MM.1S (cell line): Measurements from ENCODE around the gene LCE6A.

Experiments
- DNase-seq: peaks from one replicate; pipeline ENCODE4 v3.0.0-alpha.2; 2015
- H2AFZ ChIP-seq: fragments of 300-600 bp; sonication (generic); 2 replicates; pipeline ENCODE4 v1.6.0; 2016; ENCODE audit warnings: antibody characterized with exemption, low read length
- H3F3A ChIP-seq: fragments of 300-600 bp; sonication (generic); 2 replicates; pipeline ENCODE4 v1.6.1; 2016; ENCODE audit warnings: mild to moderate bottlenecking, antibody characterized with exemption, low read length, moderate library complexity, mixed read lengths; ENCODE audit not compliant: insufficient read depth
- H3K27ac ChIP-seq: fragments of 300-600 bp; sonication (generic); 2 replicates; pipeline ENCODE4 v1.5.1; 2016; ENCODE audit warnings: mild to moderate bottlenecking, low read length
- H3K27me3 ChIP-seq: fragments of 300-600 bp; sonication (generic); replicated peaks from 2 replicates; pipeline ENCODE4 v1.6.0; 2016; ENCODE audit warnings: low read length; ENCODE audit not compliant: insufficient read depth
- H3K36me3 ChIP-seq: fragments of 300-600 bp; sonication (generic); replicated peaks from 2 replicates; pipeline ENCODE4 v1.6.1; 2016; ENCODE audit warnings: mild to moderate bottlenecking, low read length, mixed read lengths; ENCODE audit not compliant: insufficient read depth
- H3K4me1 ChIP-seq: fragments of 300-600 bp; sonication (generic); 2 replicates; pipeline ENCODE4 v1.6.1; 2016; ENCODE audit warnings: low read length, mixed read lengths
- H3K4me2 ChIP-seq: fragments of 300-600 bp; sonication (generic); 2 replicates; pipeline ENCODE4 v1.6.0; 2016; ENCODE audit warnings: low read depth, low read length
- H3K4me3 ChIP-seq: fragments of 300-600 bp; sonication (generic); 2 replicates; pipeline ENCODE4 v1.5.1; 2016; ENCODE audit warnings: low read length, mixed read lengths
- H3K79me2 ChIP-seq: fragments of 300-600 bp; sonication (generic); 2 replicates; pipeline ENCODE4 v1.6.1; 2016; ENCODE audit warnings: mixed run types, low read length, mixed read lengths
- H3K9ac ChIP-seq: fragments of 300-600 bp; sonication (generic); 2 replicates; pipeline ENCODE4 v1.6.1; 2016; ENCODE audit warnings: low read length, mixed read lengths
- H3K9me2 ChIP-seq: fragments of 300-600 bp; sonication (generic); replicated peaks from 2 replicates; pipeline ENCODE4 v1.6.1; 2016; ENCODE audit warnings: mild to moderate bottlenecking, low read length, mixed read lengths; ENCODE audit not compliant: insufficient read depth
- H3K9me3 ChIP-seq: fragments of 300-600 bp; sonication (generic); replicated peaks from 2 replicates; pipeline ENCODE4 v1.6.1; 2016; ENCODE audit warnings: mild to moderate bottlenecking, low read length, mixed read lengths; ENCODE audit not compliant: insufficient read depth
- H4K20me1 ChIP-seq: fragments of 300-600 bp; sonication (generic); 2 replicates; pipeline ENCODE4 v1.6.1; 2016; ENCODE audit warnings: mild to moderate bottlenecking, low read length, moderate library complexity, mixed read lengths; ENCODE audit not compliant: insufficient read depth
- EZH2 ChIP-seq: fragments of 300-600 bp; sonication (generic); optimal IDR thresholded peaks from 2 replicates; pipeline ENCODE3; 2017; ENCODE audit warnings: low read depth, mild to moderate bottlenecking, antibody characterized with exemption, low read length, mixed read lengths
- EZH2phosphoT487 ChIP-seq: fragments of 300-600 bp; sonication (generic); IDR thresholded peaks from 2 replicates; pipeline ENCODE4 v1.6.1; 2018; ENCODE audit warnings: antibody characterized with exemption, low read length
- TF ChIP-seq, protein P1 (sequence below): fragments of 300-600 bp; sonication (generic); IDR thresholded peaks from 2 replicates; pipeline ENCODE4 v1.5.1; 2016; ENCODE audit warnings: antibody characterized with exemption, low read length, mixed read lengths

The LCE6A gene

GRCh38 chr1:152884085-152884484, 41.4 kb downstream of the LCE6A start:
- Histone ChIP-seq H3K4me2 (no peak overlapping the region), H3K27me3 (no peaks in the 10 kb centered on the region)

GRCh38 chr1:152884506-152884905, 41.9 kb downstream of the LCE6A start:
- Histone ChIP-seq H3K9me3 (no peaks in the 10 kb centered on the region), H2AFZ (no peak overlapping the region), H3K9me2 (no peaks in the 10 kb centered on the region), H3K27me3 (no peaks in the 10 kb centered on the region), H4K20me1 (no peaks in the 10 kb centered on the region), H3K4me2 (no peak overlapping the region), H3F3A (no peaks in the 10 kb centered on the region), H3K36me3 (no peaks in the 10 kb centered on the region), H3K9ac (no peak overlapping the region), H3K4me3 (no peak overlapping the region), H3K4me1 (no peaks in the 10 kb centered on the region), H3K27ac (no peak overlapping the region), H3K79me2 (no peaks in the 10 kb centered on the region)
- no peak for DNase-seq
- TF ChIP-seq EZH2phosphoT487, result no peak
- TF ChIP-seq, protein P1, sequence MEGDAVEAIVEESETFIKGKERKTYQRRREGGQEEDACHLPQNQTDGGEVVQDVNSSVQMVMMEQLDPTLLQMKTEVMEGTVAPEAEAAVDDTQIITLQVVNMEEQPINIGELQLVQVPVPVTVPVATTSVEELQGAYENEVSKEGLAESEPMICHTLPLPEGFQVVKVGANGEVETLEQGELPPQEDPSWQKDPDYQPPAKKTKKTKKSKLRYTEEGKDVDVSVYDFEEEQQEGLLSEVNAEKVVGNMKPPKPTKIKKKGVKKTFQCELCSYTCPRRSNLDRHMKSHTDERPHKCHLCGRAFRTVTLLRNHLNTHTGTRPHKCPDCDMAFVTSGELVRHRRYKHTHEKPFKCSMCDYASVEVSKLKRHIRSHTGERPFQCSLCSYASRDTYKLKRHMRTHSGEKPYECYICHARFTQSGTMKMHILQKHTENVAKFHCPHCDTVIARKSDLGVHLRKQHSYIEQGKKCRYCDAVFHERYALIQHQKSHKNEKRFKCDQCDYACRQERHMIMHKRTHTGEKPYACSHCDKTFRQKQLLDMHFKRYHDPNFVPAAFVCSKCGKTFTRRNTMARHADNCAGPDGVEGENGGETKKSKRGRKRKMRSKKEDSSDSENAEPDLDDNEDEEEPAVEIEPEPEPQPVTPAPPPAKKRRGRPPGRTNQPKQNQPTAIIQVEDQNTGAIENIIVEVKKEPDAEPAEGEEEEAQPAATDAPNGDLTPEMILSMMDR, result no peak

More at GRCh38 chr1:152884085-152884484, 41.4 kb downstream of the LCE6A start:
- Histone ChIP-seq H3K36me3 (no peaks in the 10 kb centered on the region), H3K27ac (no peak overlapping the region), H3K9me2 (no peaks in the 10 kb centered on the region), H4K20me1 (no peaks in the 10 kb centered on the region), H3K9me3 (no peaks in the 10 kb centered on the region), H3K9ac (no peak overlapping the region), H3F3A (no peaks in the 10 kb centered on the region), H3K79me2 (no peaks in the 10 kb centered on the region), H2AFZ (no peak overlapping the region), H3K4me3 (no peak overlapping the region), H3K4me1 (no peaks in the 10 kb centered on the region)
- TF ChIP-seq EZH2 (no peak), EZH2phosphoT487 (no peak)
- TF ChIP-seq, protein P1, result no peak
- no peak for DNase-seq

- no peaks in the 10 kb centered on the region for H3K4me1 ChIP-seq
- H3K9me2 ChIP-seq, result no peaks in the 10 kb centered on the region
- H3K27me3 ChIP-seq, result no peaks in the 10 kb centered on the region
- no peak overlapping the region for H3K27ac ChIP-seq
- no peak overlapping the region for H2AFZ ChIP-seq
- no peaks in the 10 kb centered on the region for H3K79me2 ChIP-seq
- H3K4me2 ChIP-seq, result no peak overlapping the region
- no peaks in the 10 kb centered on the region for H3K36me3 ChIP-seq
- TF ChIP-seq, protein P1, result no peak
- TF ChIP-seq EZH2, result no peak
- TF ChIP-seq EZH2phosphoT487, result no peak
- no peaks in the 10 kb centered on the region for H4K20me1 ChIP-seq
- H3K4me3 ChIP-seq, result no peak overlapping the region
- no peaks in the 10 kb centered on the region for H3K9me3 ChIP-seq
- H3K9ac ChIP-seq, result no peak overlapping the region
- DNase-seq, result no peak
- H3F3A ChIP-seq, result no peaks in the 10 kb centered on the region
These were observed 42.4 kb downstream of the LCE6A start for GRCh38 chr1:152884966-152885624.
